T-helper 1 cell treated with Interleukin-12 subunit alpha and Interleukin-12 subunit beta and Interleukin-4 antibody, amounts not matched to agents 30 μg/mL and 1 μg/mL, for 36 hours (primary cell): ENCODE measurements around the gene MEIOB.

ENCODE experiments used
- H3K27ac Mint-ChIP-seq: one replicate; pipeline ENCODE4 v1.8.0; 2021; ENCODE audit warnings: mild to moderate bottlenecking, mixed read lengths
- H3K27me3 Mint-ChIP-seq: one replicate; pipeline ENCODE4 v1.8.0; 2021; ENCODE audit warnings: low read depth, mixed read lengths
- H3K36me3 Mint-ChIP-seq: one replicate; pipeline ENCODE4 v1.8.0; 2021; ENCODE audit warnings: low read depth, mixed read lengths
- H3K4me1 Mint-ChIP-seq: one replicate; pipeline ENCODE4 v1.8.0; 2021; ENCODE audit warnings: low read depth, mixed read lengths
- H3K4me3 Mint-ChIP-seq: one replicate; pipeline ENCODE4 v1.8.0; 2021; ENCODE audit warnings: mild to moderate bottlenecking, moderate library complexity, mixed read lengths
- H3K9me3 Mint-ChIP-seq: one replicate; pipeline ENCODE4 v1.8.0; 2021; ENCODE audit warnings: mixed read lengths

The MEIOB gene

DNA sequence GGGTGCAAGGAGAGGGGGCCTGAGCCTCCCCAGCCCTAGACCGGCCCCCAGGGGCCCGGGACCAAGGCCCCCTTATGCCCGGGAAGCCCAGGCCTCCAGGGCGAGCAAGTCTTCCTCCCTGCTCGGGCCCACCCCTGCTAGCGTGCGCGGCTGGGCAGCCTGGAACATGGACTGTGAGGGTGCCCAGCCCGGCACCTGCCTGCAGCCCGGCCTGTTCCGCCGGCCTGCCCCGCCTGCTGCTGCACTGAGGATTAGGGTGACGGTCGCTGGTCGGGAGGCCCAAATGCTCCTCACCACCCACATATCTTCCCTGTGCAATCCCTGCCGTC, 40.2 kb upstream of the MEIOB start:
- H3K4me1 Mint-ChIP-seq = no peaks in the 10 kb centered on the region
- H3K27me3 Mint-ChIP-seq = peaks cover 27% of the 10 kb centered on the region
- no peaks in the 10 kb centered on the region for H3K9me3 Mint-ChIP-seq
- no peak overlapping the region for H3K4me3 Mint-ChIP-seq
- no peaks in the 10 kb centered on the region for H3K36me3 Mint-ChIP-seq
- H3K27ac Mint-ChIP-seq = no peak overlapping the region

GRCh38 chr16:1911467-1912214, 39.7 kb upstream of the MEIOB start:
- no peaks in the 10 kb centered on the region for H3K4me1 Mint-ChIP-seq
- no peak overlapping the region for H3K4me3 Mint-ChIP-seq
- H3K36me3 Mint-ChIP-seq = no peaks in the 10 kb centered on the region
- H3K9me3 Mint-ChIP-seq = no peaks in the 10 kb centered on the region
- no peak overlapping the region for H3K27ac Mint-ChIP-seq
- peaks cover 22% of the 10 kb centered on the region for H3K27me3 Mint-ChIP-seq

GRCh38 chr16:1909561-1910231, 37.7 kb upstream of the MEIOB start:
- H3K4me3 Mint-ChIP-seq = no peak overlapping the region

DNA sequence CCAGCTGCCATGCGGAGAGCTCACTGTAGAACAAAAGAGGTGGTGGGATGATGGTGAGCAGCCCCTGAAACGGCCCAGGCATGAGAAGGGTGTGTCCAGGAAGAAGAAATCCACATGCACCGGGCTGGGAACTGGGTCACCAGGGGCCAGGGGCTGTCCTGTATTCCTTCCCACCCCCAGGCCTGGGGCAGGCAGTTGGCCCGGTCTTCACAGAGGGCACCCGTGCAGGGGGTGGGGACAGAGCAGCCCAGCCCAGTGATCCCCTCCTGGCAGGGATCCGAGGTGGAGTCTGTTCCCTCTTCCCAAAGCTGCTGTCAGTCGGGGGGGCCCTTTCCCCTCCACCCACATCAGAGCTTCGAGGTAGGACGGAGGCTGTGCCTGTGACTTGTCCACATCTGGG, 37.0 kb upstream of the MEIOB start:
- Mint-ChIP-seq H3K36me3 (no peaks in the 10 kb centered on the region), H3K27ac (no peak overlapping the region), H3K4me1 (no peaks in the 10 kb centered on the region), H3K4me3 (no peak overlapping the region), H3K27me3 (peaks cover 10% of the 10 kb centered on the region), H3K9me3 (no peaks in the 10 kb centered on the region)

More at GRCh38 chr16:1909561-1910231, 37.7 kb upstream of the MEIOB start:
- Mint-ChIP-seq H3K27ac (no peak overlapping the region), H3K4me1 (no peaks in the 10 kb centered on the region), H3K9me3 (no peaks in the 10 kb centered on the region), H3K27me3 (peaks cover 7% of the 10 kb centered on the region), H3K36me3 (no peaks in the 10 kb centered on the region)

DNA sequence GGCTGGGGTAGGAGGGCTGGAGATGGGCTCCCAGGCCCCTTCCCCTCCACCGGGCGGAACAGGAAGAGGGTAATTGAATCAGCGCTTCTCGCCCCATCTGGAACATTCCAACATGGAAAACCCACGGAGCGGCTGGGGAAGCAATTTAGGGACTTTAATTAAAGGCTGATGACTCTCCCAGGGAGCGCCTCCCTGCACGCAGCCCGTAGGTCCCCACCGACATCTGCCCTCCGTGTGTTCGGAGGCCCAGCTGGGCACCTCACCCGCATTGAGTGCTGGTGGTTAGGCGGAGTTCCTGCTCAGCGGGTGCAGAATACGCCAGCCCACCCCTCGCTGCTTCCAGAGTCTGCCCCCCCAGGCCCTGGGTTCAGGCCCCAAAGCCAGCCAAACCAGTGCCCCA, 36.2 kb upstream of the MEIOB start:
- Mint-ChIP-seq H3K36me3 (no peaks in the 10 kb centered on the region), H3K27me3 (peaks cover 10% of the 10 kb centered on the region), H3K4me1 (no peaks in the 10 kb centered on the region), H3K4me3 (no peak overlapping the region), H3K27ac (no peak overlapping the region), H3K9me3 (no peaks in the 10 kb centered on the region)

GRCh38 chr16:1907226-1907860, 35.4 kb upstream of the MEIOB start:
- peaks cover 10% of the 10 kb centered on the region for H3K27me3 Mint-ChIP-seq
- H3K36me3 Mint-ChIP-seq = no peaks in the 10 kb centered on the region

DNA sequence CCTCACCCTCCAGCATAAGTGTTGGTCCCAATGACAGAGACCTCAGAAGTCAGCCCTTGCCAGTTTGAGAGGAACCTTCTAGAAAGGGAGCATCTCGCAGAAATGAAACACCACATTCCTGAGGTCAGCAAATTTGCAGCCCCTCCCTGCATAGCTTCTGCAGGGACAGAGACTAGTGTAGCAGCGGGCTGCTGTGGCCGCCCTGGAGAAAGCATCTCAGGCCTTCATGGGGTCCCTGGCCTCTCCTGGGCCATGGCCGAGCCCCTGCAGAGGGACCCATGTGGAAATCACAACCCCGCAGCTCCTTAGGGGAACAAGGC, 34.8 kb upstream of the MEIOB start:
- peaks cover 10% of the 10 kb centered on the region for H3K27me3 Mint-ChIP-seq
- H3K4me1 Mint-ChIP-seq = no peaks in the 10 kb centered on the region
- no peaks in the 10 kb centered on the region for H3K9me3 Mint-ChIP-seq
- no peak overlapping the region for H3K27ac Mint-ChIP-seq
- H3K36me3 Mint-ChIP-seq = no peaks in the 10 kb centered on the region
- H3K4me3 Mint-ChIP-seq = no peak overlapping the region

More at GRCh38 chr16:1907226-1907860, 35.4 kb upstream of the MEIOB start:
- H3K4me1 Mint-ChIP-seq = no peaks in the 10 kb centered on the region
- no peak overlapping the region for H3K4me3 Mint-ChIP-seq
- no peaks in the 10 kb centered on the region for H3K9me3 Mint-ChIP-seq
- H3K27ac Mint-ChIP-seq = no peak overlapping the region

DNA sequence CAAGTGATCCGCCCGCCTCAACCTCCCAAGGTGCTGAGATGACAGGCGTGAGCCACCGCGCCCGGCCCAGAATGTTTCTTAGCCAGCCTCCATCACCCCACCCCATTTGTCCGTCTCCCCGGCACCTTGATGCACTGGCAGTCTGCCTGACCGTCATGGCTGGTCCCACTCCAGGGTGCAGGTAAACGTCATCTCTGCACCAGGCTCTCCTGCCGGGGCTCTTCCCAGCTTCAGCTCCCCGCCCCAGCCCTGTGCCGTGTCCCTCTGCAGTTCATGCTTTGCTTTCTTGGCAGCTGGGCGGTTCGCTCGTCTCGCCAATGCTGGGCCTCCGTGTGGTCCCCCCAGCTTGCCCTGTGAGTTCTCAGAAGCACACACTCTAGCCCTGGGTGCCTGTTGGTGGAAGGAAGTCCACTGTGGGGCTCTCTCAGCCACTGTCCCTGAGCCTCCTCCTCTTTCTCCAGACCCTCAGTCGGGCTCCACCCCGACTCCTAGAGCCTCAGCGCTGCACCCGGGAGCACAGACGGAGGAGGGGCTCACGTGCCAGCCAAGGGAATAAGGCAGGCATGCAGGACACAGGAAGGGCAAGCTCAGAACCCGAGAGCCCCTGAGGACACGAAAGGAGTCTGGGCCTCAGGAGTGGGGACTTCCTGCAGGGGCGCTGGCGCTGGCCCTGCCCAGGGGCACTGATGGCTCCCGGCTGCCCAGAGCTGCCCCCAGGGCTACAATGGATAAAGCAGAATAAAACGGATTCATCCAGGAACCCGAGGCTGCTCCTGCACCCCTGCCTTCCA, 34.3 kb upstream of the MEIOB start:
- Mint-ChIP-seq H3K27me3 (peaks cover 10% of the 10 kb centered on the region), H3K9me3 (no peaks in the 10 kb centered on the region), H3K27ac (no peak overlapping the region), H3K4me3 (no peak overlapping the region), H3K36me3 (no peaks in the 10 kb centered on the region), H3K4me1 (no peaks in the 10 kb centered on the region)

- H3K27me3 Mint-ChIP-seq = peaks cover 10% of the 10 kb centered on the region
- H3K27ac Mint-ChIP-seq = no peak overlapping the region
- no peaks in the 10 kb centered on the region for H3K4me1 Mint-ChIP-seq
- no peaks in the 10 kb centered on the region for H3K36me3 Mint-ChIP-seq
- no peak overlapping the region for H3K4me3 Mint-ChIP-seq
- H3K9me3 Mint-ChIP-seq = no peaks in the 10 kb centered on the region
These were observed 32.2 kb upstream of the MEIOB start for GRCh38 chr16:1903845-1904840.

DNA sequence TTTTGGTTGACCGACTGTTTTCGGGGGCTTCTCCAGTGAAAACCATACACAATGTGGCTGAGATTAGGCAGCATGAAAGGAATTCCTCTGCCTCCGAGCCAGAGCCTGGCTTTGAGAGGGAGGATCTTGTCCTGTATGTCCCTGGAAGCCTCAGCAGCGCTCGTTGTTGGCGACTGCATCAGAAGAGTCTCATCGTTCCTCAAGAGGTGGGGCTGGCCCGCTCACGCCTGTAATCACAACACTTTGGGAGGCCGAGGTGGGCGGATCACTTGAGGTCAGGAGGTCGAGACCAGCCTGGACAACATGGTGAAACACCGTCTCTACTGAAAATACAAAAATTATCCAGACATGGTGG, 31.2 kb upstream of the MEIOB start:
- H3K36me3 Mint-ChIP-seq = no peaks in the 10 kb centered on the region
- H3K27ac Mint-ChIP-seq = no peak overlapping the region
- H3K9me3 Mint-ChIP-seq = no peaks in the 10 kb centered on the region
- peaks cover 5% of the 10 kb centered on the region for H3K27me3 Mint-ChIP-seq
- H3K4me3 Mint-ChIP-seq = no peak overlapping the region
- no peaks in the 10 kb centered on the region for H3K4me1 Mint-ChIP-seq

- Mint-ChIP-seq H3K27ac (no peak overlapping the region), H3K9me3 (no peaks in the 10 kb centered on the region), H3K4me3 (no peak overlapping the region), H3K27me3 (peaks cover 5% of the 10 kb centered on the region), H3K36me3 (no peaks in the 10 kb centered on the region), H3K4me1 (no peaks in the 10 kb centered on the region)
These were observed 30.7 kb upstream of the MEIOB start for GRCh38 chr16:1902547-1903219.

DNA sequence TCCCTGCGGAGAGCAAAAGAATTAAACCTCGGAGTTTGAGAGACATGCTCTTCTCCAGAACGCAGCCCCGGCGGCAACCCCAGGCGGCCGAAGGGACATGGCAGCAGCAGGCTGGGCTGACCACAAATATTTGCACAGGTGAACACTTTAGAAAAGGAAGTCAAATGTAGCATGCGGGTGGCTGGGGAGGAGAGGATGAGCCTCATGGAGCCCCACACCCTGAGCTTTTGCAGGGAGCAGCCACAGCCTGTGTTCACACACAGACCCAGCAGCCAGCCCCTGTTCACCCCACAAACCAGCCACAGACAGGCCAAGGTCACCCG, 28.4 kb upstream of the MEIOB start:
- Mint-ChIP-seq H3K36me3 (no peaks in the 10 kb centered on the region), H3K9me3 (no peaks in the 10 kb centered on the region), H3K4me1 (no peaks in the 10 kb centered on the region), H3K27ac (no peak overlapping the region), H3K27me3 (peaks cover 5% of the 10 kb centered on the region), H3K4me3 (no peak overlapping the region)

- Mint-ChIP-seq H3K4me1 (no peaks in the 10 kb centered on the region), H3K27ac (no peak overlapping the region), H3K4me3 (no peak overlapping the region), H3K36me3 (no peaks in the 10 kb centered on the region), H3K9me3 (no peaks in the 10 kb centered on the region), H3K27me3 (peaks cover 4% of the 10 kb centered on the region)
These were observed 27.9 kb upstream of the MEIOB start for GRCh38 chr16:1899641-1900451.
